Type B pancreatic cell (in vitro differentiated cells): ENCODE measurements around the gene KCNH8. TPM values are rescaled to one million over a fixed set of nuclear protein-coding genes. Genes with fewer than 3 reads are reported as not detected.

Experiments
- DNase-seq: peaks from one replicate; pipeline ENCODE4 v3.0.0; 2021; ENCODE audit warnings: mixed read lengths; ENCODE audit not compliant: unreplicated experiment; ENCODE audit errors: extremely low spot score
- H3K27ac Mint-ChIP-seq: 2 replicates; pipeline ENCODE4 v1.8.0; 2021; ENCODE audit warnings: mild to moderate bottlenecking, mixed read lengths
- H3K27me3 Mint-ChIP-seq: 2 replicates; pipeline ENCODE4 v1.8.0; 2021; ENCODE audit warnings: mixed read lengths
- H3K36me3 Mint-ChIP-seq: 2 replicates; pipeline ENCODE4 v1.8.0; 2021; ENCODE audit warnings: mixed read lengths
- H3K4me1 Mint-ChIP-seq: one replicate; pipeline ENCODE4 v1.8.0; 2021; ENCODE audit warnings: mixed read lengths; ENCODE audit not compliant: unreplicated experiment
- H3K4me3 Mint-ChIP-seq: 2 replicates; pipeline ENCODE4 v1.8.0; 2021; ENCODE audit warnings: mild to moderate bottlenecking, mixed read lengths
- H3K9me3 Mint-ChIP-seq: 2 replicates; pipeline ENCODE4 v1.8.0; 2021; ENCODE audit warnings: mixed read lengths
- CTCF ChIP-seq: fragments of 200-600 bp; sonication (generic); conservative IDR thresholded peaks from 2 replicates; pipeline ENCODE4 v1.5.0; 2021; ENCODE audit warnings: antibody characterized with exemption, mild to moderate bottlenecking
- total RNA-seq: library from RNA; stranded (reverse); gene quantifications from 2 replicates; pipeline ENCODE4 v1.2.1, GENCODE V29; 2021; ENCODE audit warnings: low replicate concordance

The KCNH8 gene
- total RNA-seq, 1 donor from 2014 or later: 1.2 TPM

- H3K27me3 Mint-ChIP-seq: no peaks in the 10 kb centered on the region
- no peak for TF ChIP-seq CTCF
- no peaks in the 10 kb centered on the region for H3K36me3 Mint-ChIP-seq
- DNase-seq: no peak
- no peaks in the 10 kb centered on the region for H3K9me3 Mint-ChIP-seq
- H3K4me3 Mint-ChIP-seq: no peak overlapping the region
- H3K27ac Mint-ChIP-seq: no peak overlapping the region
- H3K4me1 Mint-ChIP-seq: no peaks in the 10 kb centered on the region
These were observed 106.6 kb downstream of the KCNH8 start for GRCh38 chr3:19254784-19255338.

GRCh38 chr3:19256313-19256712 lies 108.0 kb downstream of the KCNH8 start:
- TF ChIP-seq CTCF: no peak
- no peaks in the 10 kb centered on the region for H3K27me3 Mint-ChIP-seq
- DNase-seq: no peak
- H3K9me3 Mint-ChIP-seq: no peaks in the 10 kb centered on the region
- H3K27ac Mint-ChIP-seq: no peak overlapping the region
- H3K4me3 Mint-ChIP-seq: no peak overlapping the region
- no peaks in the 10 kb centered on the region for H3K36me3 Mint-ChIP-seq
- no peaks in the 10 kb centered on the region for H3K4me1 Mint-ChIP-seq

- TF ChIP-seq CTCF: no peak
- no peak overlapping the region for H3K27ac Mint-ChIP-seq
- no peaks in the 10 kb centered on the region for H3K9me3 Mint-ChIP-seq
- no peak overlapping the region for H3K4me3 Mint-ChIP-seq
- no peaks in the 10 kb centered on the region for H3K36me3 Mint-ChIP-seq
- no peak for DNase-seq
- H3K27me3 Mint-ChIP-seq: no peaks in the 10 kb centered on the region
- H3K4me1 Mint-ChIP-seq: no peaks in the 10 kb centered on the region
These were observed 115.3 kb downstream of the KCNH8 start for GRCh38 chr3:19263606-19264005.

GRCh38 chr3:19264424-19264823 lies 116.1 kb downstream of the KCNH8 start:
- no peaks in the 10 kb centered on the region for H3K4me1 Mint-ChIP-seq
- H3K36me3 Mint-ChIP-seq: no peaks in the 10 kb centered on the region
- DNase-seq: no peak
- no peaks in the 10 kb centered on the region for H3K9me3 Mint-ChIP-seq
- H3K4me3 Mint-ChIP-seq: no peak overlapping the region
- no peak for TF ChIP-seq CTCF
- H3K27ac Mint-ChIP-seq: no peak overlapping the region
- no peaks in the 10 kb centered on the region for H3K27me3 Mint-ChIP-seq

- Mint-ChIP-seq H3K4me3 (no peak overlapping the region), H3K27ac (no peak overlapping the region), H3K36me3 (no peaks in the 10 kb centered on the region), H3K9me3 (no peaks in the 10 kb centered on the region), H3K27me3 (no peaks in the 10 kb centered on the region), H3K4me1 (no peaks in the 10 kb centered on the region)
- no peak for TF ChIP-seq CTCF
- no peak for DNase-seq
These were observed 118.7 kb downstream of the KCNH8 start for GRCh38 chr3:19267040-19267439.

GRCh38 chr3:19270481-19270880 lies 122.2 kb downstream of the KCNH8 start:
- Mint-ChIP-seq H3K36me3 (no peaks in the 10 kb centered on the region), H3K4me1 (no peaks in the 10 kb centered on the region), H3K4me3 (no peak overlapping the region), H3K9me3 (no peaks in the 10 kb centered on the region), H3K27me3 (no peaks in the 10 kb centered on the region), H3K27ac (no peak overlapping the region)
- TF ChIP-seq CTCF: no peak
- DNase-seq: no peak
